GM12801 (cell line): ENCODE results near the gene ITGB3.

ENCODE experiments used
- CTCF ChIP-seq: IDR thresholded peaks from one replicate; pipeline ENCODE4 v1.5.1; 2011; ENCODE audit warnings: control low read depth; ENCODE audit not compliant: insufficient read length; ENCODE audit errors: extremely low read depth

ITGB3 gene

GRCh38 chr17:47209499-47209898, 44.1 kb upstream of the ITGB3 start:
- TF ChIP-seq CTCF, result no peak

- TF ChIP-seq CTCF, result no peak
Observed at GRCh38 chr17:47210105-47210504, 43.5 kb upstream of the ITGB3 start.

- no peak for TF ChIP-seq CTCF
Observed at GRCh38 chr17:47210779-47211178, 42.8 kb upstream of the ITGB3 start.

- TF ChIP-seq CTCF, result no peak
Observed at GRCh38 chr17:47212458-47212857, 41.2 kb upstream of the ITGB3 start.

- TF ChIP-seq CTCF, result no peak
Observed at GRCh38 chr17:47213540-47213939, 40.1 kb upstream of the ITGB3 start.

- TF ChIP-seq CTCF, result no peak
Observed at GRCh38 chr17:47214931-47215330, 38.7 kb upstream of the ITGB3 start.

GRCh38 chr17:47218896-47219430, 34.7 kb upstream of the ITGB3 start:
- no peak for TF ChIP-seq CTCF
